ENCODE results near the gene HPCAL1. TPM values are rescaled to one million over a fixed set of nuclear protein-coding genes. Genes with fewer than 3 reads are reported as not detected.

Gene HPCAL1
- total and polyA plus RNA-seq, 2 of the 8 experiments (the other 6 are each of a cell fraction or from before 2014, with no cell fraction given) = 5.8 to 8.6 TPM

- H3K4me2 ChIP-seq (ENCODE audit: insufficient read depth in 1 of 2, low read depth in 2 of 2, low read length in 2 of 2) = no peak overlapping the region
- no peak overlapping the region for H3K18ac ChIP-seq (ENCODE audit: extremely low read depth, low read length)
- no peak overlapping the region for H2BK20ac ChIP-seq (ENCODE audit: low read length)
- no peak overlapping the region for H2AFZ ChIP-seq (ENCODE audit: low read length)
- no peak overlapping the region; the same call in 1 of the 2 replicates for H2BK12ac ChIP-seq (ENCODE audit: low read depth, low read length)
- H2AK5ac ChIP-seq (ENCODE audit: low read depth, low read length) = no peak overlapping the region
- CTCF ChIA-PET (ENCODE audit: partially characterized antibody) = interaction anchor here (0.6 to 4.5 kb wide), 13 partner anchors 9 to 1120 kb away, joined by 3 to 29 read pairs (median 4); no protein-coding TSS in a partner anchor
- no peak overlapping the region for H3K14ac ChIP-seq (ENCODE audit: insufficient read length)
- 0 out of 2 replicates have a peak overlapping the region, but pooled peaks have one; percentile 7 for H3K27ac ChIP-seq (ENCODE audit: low read depth, low read length)
- H3K36me3 ChIP-seq (ENCODE audit: control insufficient read depth in 2 of 4, insufficient read depth in 4 of 4, low read length in 3 of 4) = no peaks in the 10 kb centered on the region
- POLR2A ChIA-PET (ENCODE audit: partially characterized antibody) = no interaction called here
- no peak overlapping the region for H2BK5ac ChIP-seq (ENCODE audit: low read depth, low read length)
- no peaks in the 10 kb centered on the region for H3K27me3 ChIP-seq (replicated peaks in 1 of 4; ENCODE audit: control insufficient read depth in 3 of 4, extremely low read depth in 1 of 4, insufficient read depth in 3 of 4, low read length in 3 of 4)
- peaks cover 2 to 8% (median 6%) of the 10 kb centered on the region in 4 experiments; a peak in 5 of 7 replicates for H3K4me1 ChIP-seq (replicated peaks in 1 of 4; ENCODE audit: control insufficient read depth in 3 of 4, insufficient read depth in 4 of 4, low read length in 3 of 4)
- no peaks in the 10 kb centered on the region for H3K9me3 ChIP-seq (ENCODE audit: insufficient read depth in 2 of 2, low read depth in 1 of 2, low read length in 1 of 2)
- no peak overlapping the region for H3K23ac ChIP-seq (ENCODE audit: insufficient read length)
- no peak overlapping the region for H3K4ac ChIP-seq (replicated peaks; ENCODE audit: insufficient read length, low read depth, low read length)
- H3K79me2 ChIP-seq (ENCODE audit: control insufficient read depth in 1 of 2, insufficient read depth in 2 of 2, low read length in 2 of 2) = no peaks in the 10 kb centered on the region
- H3K79me1 ChIP-seq (ENCODE audit: low read depth, low read length) = no peaks in the 10 kb centered on the region
- FAIRE-seq (no peak), DNase-seq (ENCODE audit: low read depth in 1 of 2, low spot score in 2 of 2) (no peak)
- no peaks in the 10 kb centered on the region for H4K20me1 ChIP-seq (replicated peaks in 1 of 2; ENCODE audit: control insufficient read depth in 1 of 2, insufficient read depth in 2 of 2, low read length in 2 of 2)
- H3K9ac ChIP-seq (replicated peaks in 1 of 4; ENCODE audit: extremely low read depth in 1 of 4, low read depth in 3 of 4, low read length in 3 of 4) = no peak overlapping the region
- H2BK120ac ChIP-seq (replicated peaks; ENCODE audit: low read depth, low read length) = no peak overlapping the region
- no peaks in the 10 kb centered on the region for H3K23me2 ChIP-seq (ENCODE audit: low read depth, low read length)
- H4K8ac ChIP-seq (ENCODE audit: extremely low read depth, insufficient read depth, low read length) = no peak overlapping the region
- WGBS, 2 experiments (ENCODE audit: extremely low coverage in 1 of 2, insufficient coverage in 1 of 2, insufficient read length in 1 of 2, insufficient replicate concordance in 2 of 2, low coverage in 1 of 2, low lambda C conversion rate in 2 of 2, missing lambda C conversion rate in 1 of 2) = 83% methylated on average over 9 of the region's 9 CpGs; no CpG with 5 or more reads in 1 of the 2 experiments
- H3K56ac ChIP-seq (replicated peaks; ENCODE audit: insufficient read length, low read depth, low read length) = no peak overlapping the region
- H3K4me3 ChIP-seq (ENCODE audit: extremely low read depth in 1 of 4, insufficient read depth in 2 of 4, low read depth in 3 of 4, low read length in 4 of 4) = no peak overlapping the region
- no peak overlapping the region for H4K5ac ChIP-seq (ENCODE audit: insufficient read length, low read depth, low read length)
- H4K91ac ChIP-seq (replicated peaks; ENCODE audit: insufficient read length, low read length) = no peak overlapping the region
- H2BK15ac ChIP-seq (ENCODE audit: low read length) = no peak overlapping the region
- TF ChIP-seq GTF2F1 (IDR thresholded peaks at IDR 0.05; ENCODE audit: borderline replicate concordance, low read depth, low read length) = no peak
- TF ChIP-seq, protein P1, sequence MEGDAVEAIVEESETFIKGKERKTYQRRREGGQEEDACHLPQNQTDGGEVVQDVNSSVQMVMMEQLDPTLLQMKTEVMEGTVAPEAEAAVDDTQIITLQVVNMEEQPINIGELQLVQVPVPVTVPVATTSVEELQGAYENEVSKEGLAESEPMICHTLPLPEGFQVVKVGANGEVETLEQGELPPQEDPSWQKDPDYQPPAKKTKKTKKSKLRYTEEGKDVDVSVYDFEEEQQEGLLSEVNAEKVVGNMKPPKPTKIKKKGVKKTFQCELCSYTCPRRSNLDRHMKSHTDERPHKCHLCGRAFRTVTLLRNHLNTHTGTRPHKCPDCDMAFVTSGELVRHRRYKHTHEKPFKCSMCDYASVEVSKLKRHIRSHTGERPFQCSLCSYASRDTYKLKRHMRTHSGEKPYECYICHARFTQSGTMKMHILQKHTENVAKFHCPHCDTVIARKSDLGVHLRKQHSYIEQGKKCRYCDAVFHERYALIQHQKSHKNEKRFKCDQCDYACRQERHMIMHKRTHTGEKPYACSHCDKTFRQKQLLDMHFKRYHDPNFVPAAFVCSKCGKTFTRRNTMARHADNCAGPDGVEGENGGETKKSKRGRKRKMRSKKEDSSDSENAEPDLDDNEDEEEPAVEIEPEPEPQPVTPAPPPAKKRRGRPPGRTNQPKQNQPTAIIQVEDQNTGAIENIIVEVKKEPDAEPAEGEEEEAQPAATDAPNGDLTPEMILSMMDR (IDR thresholded peaks at IDR 0.05; ENCODE audit: control extremely low read depth in 1 of 3, insufficient read depth in 1 of 3, low read depth in 1 of 3, low read length in 3 of 3) = no peak
Measured at GRCh38 chr2:10375570-10376281, 73.0 kb downstream of the HPCAL1 start.
